Mucosa of descending colon (tissue), 3 donors: ENCODE measurements around the gene INSIG1. TPM values are rescaled to one million over a fixed set of nuclear protein-coding genes. Genes with fewer than 3 reads are reported as not detected.

ENCODE experiments used
- ATAC-seq: fragments of 200-7000 bp; cut with Tn5 transposase; one replicate; pipeline ENCODE4 v1.9.1; 2020; ENCODE audit warnings: mild to moderate bottlenecking, moderate library complexity
- DNase-seq, 3 donors: peaks; one replicate each; pipeline ENCODE4 v3.0.0-alpha.2; 2020
- H3K36me3 ChIP-seq: fragments of 200-600 bp; one replicate; pipeline ENCODE4 v1.8.0; 2021; ENCODE audit warnings: low read depth, mild to moderate bottlenecking
- H3K4me1 ChIP-seq: fragments of 200-600 bp; one replicate; pipeline ENCODE4 v1.8.0; 2021; ENCODE audit warnings: low read depth, mild to moderate bottlenecking
- H3K4me3 ChIP-seq: fragments of 200-600 bp; one replicate; pipeline ENCODE4 v1.8.0; 2021; ENCODE audit warnings: mild to moderate bottlenecking
- H3K9me3 ChIP-seq: fragments of 200-600 bp; one replicate; pipeline ENCODE4 v1.8.0; 2021; ENCODE audit warnings: mild to moderate bottlenecking
- CTCF ChIP-seq: fragments of 200-600 bp; IDR thresholded peaks from one replicate; pipeline ENCODE4 v1.8.0; 2022; ENCODE audit warnings: antibody characterized with exemption, mild to moderate bottlenecking
- intact Hi-C, 2 donors: fragments of 100-400 bp; cut with DNase I in 1 of 2; cut with micrococcal nuclease in 1 of 2; formaldehyde crosslinking; loops; one replicate each; pipeline versions ENCODE4 v1.11.0 to v1.11.1; 2022; cut with DNase I, micrococcal nuclease
- total RNA-seq, 3 donors: library from RNA; stranded (reverse); fragmentation: NEBNext Ultra II Directional in 2 of 3; extraction: Animal tissue kit (Norgen Biotek cat#: 25700) in 2 of 3; gene quantifications; one replicate each; pipeline versions ENCODE4 v1.2.1 to v1.2.4, GENCODE V29; 2021 to 2023
- donor health status: DM: no; HTN: no; CAD: no; lungs with moderate emphysema.
- donor health status: DM: no; HTN: no; CAD: no.
- donor health status: DM: no; HTN: yes; CAD: no.

INSIG1 gene
- total RNA-seq, 3 donors from 2014 or later, result 40.1 to 85.1 (median 83.2) TPM

GRCh38 chr7:155278921-155279320 is 18.8 kb upstream of the INSIG1 start:
- no peaks in the 10 kb centered on the region for H3K4me1 ChIP-seq
- intact Hi-C loops, result no loop called here
- H3K4me3 ChIP-seq, result no peak overlapping the region
- H3K36me3 ChIP-seq, result no peaks in the 10 kb centered on the region
- no peaks in the 10 kb centered on the region for H3K9me3 ChIP-seq
- peak; percentile 56 for ATAC-seq
- DNase-seq, result peak in 1 of 3 donors; percentile 25
- no peak for TF ChIP-seq CTCF

- no peak for TF ChIP-seq CTCF
- Histone ChIP-seq H3K36me3 (no peaks in the 10 kb centered on the region), H3K4me3 (no peak overlapping the region), H3K4me1 (no peaks in the 10 kb centered on the region), H3K9me3 (no peaks in the 10 kb centered on the region)
- intact Hi-C loops, result no loop called here
- DNase-seq, result no peak
- ATAC-seq, result no peak
Observed at GRCh38 chr7:155279787-155280445, 17.8 kb upstream of the INSIG1 start.

GRCh38 chr7:155280446-155281397 is 17.0 kb upstream of the INSIG1 start:
- Histone ChIP-seq H3K4me3 (no peak overlapping the region), H3K9me3 (no peaks in the 10 kb centered on the region), H3K4me1 (no peaks in the 10 kb centered on the region), H3K36me3 (no peaks in the 10 kb centered on the region)
- TF ChIP-seq CTCF, result no peak
- ATAC-seq (no peak), DNase-seq (no peak)
- intact Hi-C loops, result no loop called here

- ATAC-seq, result no peak
- H3K9me3 ChIP-seq, result no peaks in the 10 kb centered on the region
- no peaks in the 10 kb centered on the region for H3K36me3 ChIP-seq
- H3K4me3 ChIP-seq, result no peak overlapping the region
- no peak for TF ChIP-seq CTCF
- intact Hi-C loops, result no loop called here
- H3K4me1 ChIP-seq, result no peaks in the 10 kb centered on the region
- DNase-seq, result no peak
Observed at GRCh38 chr7:155281398-155281969, 16.2 kb upstream of the INSIG1 start.

GRCh38 chr7:155282671-155283070 is 15.0 kb upstream of the INSIG1 start:
- DNase-seq, result no peak
- no peaks in the 10 kb centered on the region for H3K36me3 ChIP-seq
- no peaks in the 10 kb centered on the region for H3K9me3 ChIP-seq
- no peak for TF ChIP-seq CTCF
- peak; percentile 27 for ATAC-seq
- H3K4me1 ChIP-seq, result no peaks in the 10 kb centered on the region
- intact Hi-C loops, result no loop called here
- H3K4me3 ChIP-seq, result no peak overlapping the region
